Measurements from ENCODE around the gene APOA5.
A peak's percentile ranks its signal among the peaks of the same experiment; 100 is the strongest.

Gene APOA5

GRCh38 chr11:116797816-116798215 lies 6.1 kb upstream of the APOA5 start:
- no peak for DNase-seq (ENCODE audit: low read depth)

GRCh38 chr11:116796548-116796947 lies 4.9 kb upstream of the APOA5 start:
- DNase-seq (ENCODE audit: low read depth): no peak

- DNase-seq (ENCODE audit: low read depth): no peak
These were observed 3.2 kb upstream of the APOA5 start for GRCh38 chr11:116794851-116795250.

- DNase-seq (ENCODE audit: low read depth): no peak
These were observed 2.1 kb upstream of the APOA5 start for GRCh38 chr11:116793772-116794097.

- peak; percentile 51 for DNase-seq (ENCODE audit: low read depth)
These were observed 1.4 kb upstream of the APOA5 start for GRCh38 chr11:116792869-116793771.

- DNase-seq (ENCODE audit: low read depth): no peak
These were observed 627 bp upstream of the APOA5 start for GRCh38 chr11:116792144-116792868.

GRCh38 chr11:116791002-116791812 lies 472 bp downstream of the APOA5 start:
- peak; percentile 32 for DNase-seq (ENCODE audit: low read depth)

- no peak for DNase-seq (ENCODE audit: low read depth)
These were observed 1.3 kb downstream of the APOA5 start for GRCh38 chr11:116790167-116791001.

- no peak for DNase-seq (ENCODE audit: low read depth)
These were observed 2.7 kb downstream of the APOA5 start for GRCh38 chr11:116788975-116789374.

GRCh38 chr11:116788534-116788933 lies 3.1 kb downstream of the APOA5 start:
- no peak for DNase-seq (ENCODE audit: low read depth)

- DNase-seq (ENCODE audit: low read depth): peak; percentile 37
These were observed 3.7 kb downstream of the APOA5 start, which contains the start of gene ZPR1 for GRCh38 chr11:116787786-116788486. Gene ZPR1, minus strand, starts transcription at chr11:116788023. Its CDS starts 33 bp downstream, at chr11:116787990.

- no peak for DNase-seq (ENCODE audit: low read depth)
These were observed 4.3 kb downstream of the APOA5 start for GRCh38 chr11:116787436-116787785.

- DNase-seq (ENCODE audit: low read depth): no peak
These were observed 4.7 kb downstream of the APOA5 start for GRCh38 chr11:116786966-116787365.

GRCh38 chr11:116786326-116786725 lies 5.4 kb downstream of the APOA5 start:
- DNase-seq (ENCODE audit: low read depth): no peak

- DNase-seq (ENCODE audit: low read depth): no peak
These were observed 9.0 kb downstream of the APOA5 start for GRCh38 chr11:116782728-116783127.

GRCh38 chr11:116778556-116778955 lies 13.1 kb downstream of the APOA5 start:
- DNase-seq (ENCODE audit: low read depth): no peak

- DNase-seq (ENCODE audit: low read depth): no peak
These were observed 14.6 kb downstream of the APOA5 start for GRCh38 chr11:116777056-116777455.

- DNase-seq (ENCODE audit: low read depth): no peak
These were observed 15.1 kb downstream of the APOA5 start for GRCh38 chr11:116776522-116776984.

GRCh38 chr11:116775975-116776374 lies 15.7 kb downstream of the APOA5 start:
- DNase-seq (ENCODE audit: low read depth): no peak

- no peak for DNase-seq (ENCODE audit: low read depth)
These were observed 17.0 kb downstream of the APOA5 start for GRCh38 chr11:116774661-116775060.

All from GM04504 (cell line).